BLaER1 treated with 17β-estradiol and CSF1 and Interleukin-3, amounts not matched to agents 10 nM and 100 nM (cell line): ENCODE data around the gene PCDHGA6.

Experiments used
- H3K27ac ChIP-seq, 11 experiments: shearing (Covaris generic); formaldehyde crosslinking; 2 replicates each; pipeline ENCODE4 v1.8.1; 2022
- H3K27me3 ChIP-seq, 11 experiments: shearing (Covaris generic); formaldehyde crosslinking; 2 replicates each; pipeline ENCODE4 v1.8.1; 2022
- H3K36me3 ChIP-seq, 11 experiments: shearing (Covaris generic); formaldehyde crosslinking; 2 replicates each; pipeline ENCODE4 v1.8.1; 2022
- H3K4me1 ChIP-seq, 10 experiments: shearing (Covaris generic); formaldehyde crosslinking; 2 replicates each; pipeline ENCODE4 v1.8.1; 2022
- H3K4me2 ChIP-seq, 11 experiments: shearing (Covaris generic); formaldehyde crosslinking; 2 replicates each; pipeline ENCODE4 v1.8.1; 2022
- H3K4me3 ChIP-seq, 10 experiments: shearing (Covaris generic); formaldehyde crosslinking; 2 replicates each; pipeline ENCODE4 v1.8.1; 2022
- H3K9ac ChIP-seq, 11 experiments: shearing (Covaris generic); formaldehyde crosslinking; 2 replicates each; pipeline ENCODE4 v1.8.1; 2022
- H3K9me3 ChIP-seq, 11 experiments: shearing (Covaris generic); formaldehyde crosslinking; replicated peaks in 1 of 11; 2 replicates each; pipeline ENCODE4 v1.8.1; 2022
- H4K20me1 ChIP-seq, 11 experiments: shearing (Covaris generic); formaldehyde crosslinking; 2 replicates each; pipeline ENCODE4 v1.8.1; 2022
- Cebpa-rat ChIP-seq, 11 experiments: shearing (Covaris generic); IDR thresholded peaks; 2 replicates each; pipeline ENCODE4 v1.8.1; 2022

Gene PCDHGA6

GRCh38 chr5:141422742-141423291, 49.1 kb downstream of the PCDHGA6 start:
- no peak overlapping the region for H3K4me2 ChIP-seq
- H3K4me3 ChIP-seq, result no peak overlapping the region
- peaks cover 64 to 89% (median 71%) of the 10 kb centered on the region in 11 experiments for H3K9me3 ChIP-seq
- H3K36me3 ChIP-seq, result peaks cover 9 to 68% (median 44%) of the 10 kb centered on the region in 11 experiments; a peak in 17 of 22 replicates
- no peak for TF ChIP-seq Cebpa-rat (IDR thresholded peaks at IDR 0.05)
- no peak overlapping the region for H3K9ac ChIP-seq
- no peaks in the 10 kb centered on the region for H4K20me1 ChIP-seq
- peaks cover 8 to 39% (median 29%) of the 10 kb centered on the region in 11 experiments; a peak in 20 of 22 replicates for H3K27me3 ChIP-seq
- no peak overlapping the region for H3K27ac ChIP-seq
- H3K4me1 ChIP-seq, result no peaks in the 10 kb centered on the region

GRCh38 chr5:141427783-141428426, 54.2 kb downstream of the PCDHGA6 start:
- TF ChIP-seq Cebpa-rat (IDR thresholded peaks at IDR 0.05), result no peak
- Histone ChIP-seq H3K9ac (no peak overlapping the region), H3K36me3 (peaks cover 9 to 44% (median 28%) of the 10 kb centered on the region in 11 experiments; a peak in 18 of 22 replicates), H3K4me3 (no peak overlapping the region), H3K9me3 (peaks cover 42 to 64% (median 50%) of the 10 kb centered on the region in 11 experiments), H3K4me2 (no peak overlapping the region), H3K4me1 (peaks cover 0 to 5% (median 2%) of the 10 kb centered on the region in 10 experiments; a peak in 3 of 20 replicates), H4K20me1 (no peaks in the 10 kb centered on the region), H3K27me3 (peaks cover 0 to 3% (median 0%) of the 10 kb centered on the region in 11 experiments; a peak in 1 of 22 replicates), H3K27ac (no peak overlapping the region)
